Embryonic facial prominence (tissue), 1 donor: ENCODE measurements around the gene ADAP1.

Experiments used
- DNase-seq: peaks from one replicate; pipeline ENCODE4 v3.0.0-alpha.2; 2016; ENCODE audit errors: extremely low spot score

The ADAP1 gene

GRCh38 chr7:895451-896052 is 58.9 kb downstream of the ADAP1 start:
- DNase-seq = no peak

DNA sequence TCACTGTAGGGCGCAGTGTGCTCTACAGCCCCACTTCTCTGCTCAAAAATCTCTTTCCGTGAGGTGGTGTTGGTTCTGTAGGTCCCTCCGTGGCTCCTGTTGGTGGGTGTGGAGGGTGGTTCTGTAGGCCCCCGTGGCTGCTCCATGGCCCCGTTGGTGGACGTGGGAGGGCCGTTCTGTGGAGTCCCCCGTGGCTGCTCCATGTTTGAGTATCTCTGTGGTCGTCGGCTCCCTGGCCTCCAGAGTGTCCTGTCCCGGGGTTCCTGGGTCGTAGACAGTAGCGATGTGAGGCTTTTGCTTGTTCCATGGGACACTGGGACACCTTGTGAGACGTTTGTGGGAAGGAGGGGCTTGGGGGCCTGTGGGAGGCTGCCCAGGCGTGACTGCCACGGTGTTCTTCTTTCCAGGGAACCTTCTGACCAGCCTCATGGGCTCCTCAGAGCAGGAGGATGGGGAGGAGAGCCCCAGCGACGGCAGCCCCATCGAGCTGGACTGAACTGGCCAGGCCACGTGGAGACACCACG is 59.5 kb downstream of the ADAP1 start:
- DNase-seq = no peak

- no peak for DNase-seq
These were observed 60.2 kb downstream of the ADAP1 start for GRCh38 chr7:894164-894867.

GRCh38 chr7:893686-894085 is 60.8 kb downstream of the ADAP1 start:
- no peak for DNase-seq

DNA sequence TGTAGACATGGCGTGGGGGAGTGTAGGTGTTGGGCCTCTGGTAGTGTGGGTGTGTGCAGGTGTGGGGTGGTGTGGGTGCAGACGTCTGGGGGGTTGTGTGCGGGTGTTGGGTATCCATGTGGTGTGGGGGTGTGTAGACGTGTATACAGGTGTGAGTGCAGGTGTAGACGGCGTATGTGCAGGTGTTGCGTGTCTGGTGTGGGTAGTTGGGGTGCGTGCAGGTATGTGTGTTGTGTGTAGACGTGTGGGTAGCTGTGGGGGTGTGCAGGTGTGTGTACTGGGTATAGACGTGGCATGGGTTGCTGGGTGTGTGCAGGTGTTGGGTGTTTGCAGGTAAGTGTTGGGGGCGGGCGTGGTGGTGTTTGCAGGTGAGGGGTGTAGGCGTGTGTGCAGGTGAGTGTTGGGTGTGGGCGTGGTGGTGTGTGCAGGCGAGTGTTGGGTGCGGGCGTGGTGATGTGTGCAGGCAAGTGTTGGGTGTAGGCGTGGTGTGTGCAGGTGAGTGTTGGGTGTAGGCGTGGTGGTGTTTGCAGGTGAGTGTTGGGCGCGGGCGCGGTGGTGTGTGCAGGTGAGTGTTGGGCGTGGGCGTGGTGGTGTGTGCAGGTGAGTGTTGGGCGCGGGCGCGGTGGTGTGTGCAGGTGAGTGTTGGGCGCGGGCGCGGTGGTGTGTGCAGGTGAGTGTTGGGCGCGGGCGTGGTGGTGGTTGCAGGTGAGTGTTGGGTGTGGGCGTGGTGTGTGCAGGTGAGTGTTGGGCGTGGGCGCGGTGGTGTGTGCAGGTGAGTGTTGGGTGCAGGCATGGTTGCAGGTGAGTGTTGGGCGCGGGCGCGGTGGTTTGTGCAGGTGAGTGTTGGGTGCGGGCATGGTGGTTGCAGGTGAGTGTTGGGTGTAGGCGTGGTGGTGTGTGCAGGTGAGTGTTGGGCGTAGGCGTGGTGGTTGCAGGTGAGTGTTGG is 61.6 kb downstream of the ADAP1 start:
- DNase-seq = no peak

DNA sequence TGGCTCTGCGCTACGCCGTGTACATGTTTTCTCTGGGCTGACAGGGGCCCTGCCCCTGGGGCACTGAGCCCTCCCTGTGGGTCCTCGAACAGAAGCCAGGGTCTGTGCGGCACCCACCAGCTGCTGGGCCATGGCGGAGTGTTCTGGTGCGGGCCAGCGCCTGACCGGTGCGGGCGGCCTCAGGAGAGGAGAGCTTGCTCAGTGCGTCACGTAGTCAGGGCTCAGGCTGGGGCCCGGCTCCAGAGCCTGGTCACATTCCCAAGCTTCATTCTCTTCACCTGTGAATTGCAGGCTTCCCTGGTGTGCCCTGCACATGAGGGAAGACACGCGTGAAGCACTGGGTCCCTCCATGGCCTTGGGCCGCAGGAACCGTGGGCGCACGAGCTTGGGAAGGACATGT is 62.7 kb downstream of the ADAP1 start:
- no peak for DNase-seq

GRCh38 chr7:891291-891690 is 63.2 kb downstream of the ADAP1 start:
- DNase-seq = no peak

DNA sequence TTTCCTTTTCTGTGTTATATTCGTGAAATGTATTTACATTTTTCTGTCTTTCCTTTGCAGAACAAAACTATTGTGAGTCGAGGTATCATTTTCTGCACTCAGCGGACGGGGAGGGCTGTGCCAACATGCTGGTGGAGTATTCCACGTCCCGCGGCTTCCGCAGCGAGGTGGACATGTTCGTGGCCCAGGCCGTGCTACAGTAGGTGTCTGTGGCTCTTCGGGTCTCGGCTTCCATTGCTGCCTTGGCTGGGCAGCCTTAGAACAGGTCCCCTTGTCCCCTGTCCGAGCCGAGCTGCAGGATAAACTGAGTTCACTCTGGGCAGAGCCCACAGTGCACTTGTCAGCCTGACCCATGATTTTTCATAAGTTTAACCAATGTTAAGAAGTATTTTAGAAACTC is 63.6 kb downstream of the ADAP1 start:
- DNase-seq = no peak

- DNase-seq = no peak
These were observed 65.1 kb downstream of the ADAP1 start for GRCh38 chr7:889391-889790.

DNA sequence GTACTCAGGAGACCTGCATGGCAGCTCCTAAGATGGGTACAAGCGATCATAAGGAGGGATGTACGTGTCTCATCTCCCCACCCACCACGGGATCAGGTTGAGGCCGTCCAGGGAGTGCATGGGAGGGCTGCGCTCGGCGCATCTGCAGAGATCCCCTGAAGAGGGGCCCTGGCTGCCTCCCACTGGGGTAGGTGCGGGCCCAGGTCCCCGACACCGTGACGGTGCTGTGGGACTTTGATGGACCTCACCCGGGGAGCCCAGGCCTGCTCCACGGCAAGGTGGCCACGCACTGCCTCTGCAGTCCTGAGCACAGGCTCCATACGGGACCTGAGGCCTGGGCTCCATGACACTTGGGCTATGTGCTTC is 65.5 kb downstream of the ADAP1 start:
- DNase-seq = no peak

GRCh38 chr7:888081-889024 is 66.1 kb downstream of the ADAP1 start:
- DNase-seq = no peak

DNA sequence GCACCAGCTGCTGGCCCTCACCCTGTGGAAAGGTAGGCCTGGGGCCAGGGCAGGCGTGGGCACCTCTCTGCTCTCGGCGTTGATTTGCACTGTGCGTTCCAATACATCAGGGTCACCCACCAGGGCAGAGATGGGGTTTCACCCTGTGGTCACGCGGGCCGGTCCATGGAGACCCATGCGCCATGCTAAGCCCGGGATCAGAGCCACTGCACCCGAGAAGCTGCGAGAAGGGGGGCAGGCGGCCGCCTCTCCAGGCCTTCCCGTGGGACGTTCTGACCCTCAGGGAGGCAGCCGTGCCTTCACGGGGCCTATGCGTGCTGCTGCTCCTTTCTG is 67.0 kb downstream of the ADAP1 start:
- DNase-seq = no peak

- no peak for DNase-seq
These were observed 67.6 kb downstream of the ADAP1 start for GRCh38 chr7:886626-887487.

DNA sequence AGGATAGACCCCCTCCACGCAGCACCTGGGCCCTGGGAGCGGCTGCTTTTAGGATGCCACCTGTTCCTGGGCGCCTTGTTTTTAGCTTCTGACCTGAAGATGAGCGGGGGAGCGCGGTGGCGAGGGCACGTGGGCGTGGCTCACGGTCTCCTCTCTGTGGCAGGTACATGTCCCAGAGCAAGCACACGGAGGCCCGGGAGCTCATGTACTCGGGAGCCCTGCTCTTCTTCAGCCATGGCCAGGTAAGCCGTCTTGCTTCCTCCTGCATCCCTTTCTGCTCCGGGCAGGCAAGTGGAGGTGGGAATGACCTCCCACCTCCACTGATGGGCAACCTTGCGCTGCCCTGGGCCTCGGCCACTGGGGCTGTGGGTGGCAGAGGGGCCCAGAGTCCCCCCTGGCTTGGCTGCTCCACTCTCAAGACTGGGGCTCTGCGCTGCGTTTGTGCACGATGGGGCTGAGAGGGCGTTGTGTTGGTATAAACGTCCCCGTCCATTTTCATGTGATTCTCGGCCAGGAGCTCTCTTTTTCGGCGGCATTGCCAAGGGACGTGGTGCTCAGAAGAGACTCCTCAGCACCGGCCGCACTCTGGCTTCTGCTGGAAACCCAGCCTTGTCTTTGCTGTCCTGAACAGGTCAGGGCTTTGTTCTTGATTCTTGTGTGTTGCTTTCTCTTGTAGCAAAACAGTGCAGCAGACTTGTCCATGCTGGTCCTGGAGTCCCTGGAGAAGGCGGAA is 68.4 kb downstream of the ADAP1 start:
- no peak for DNase-seq

GRCh38 chr7:885261-885892 is 69.1 kb downstream of the ADAP1 start:
- no peak for DNase-seq

GRCh38 chr7:884191-885003 is 70.1 kb downstream of the ADAP1 start:
- DNase-seq = no peak

DNA sequence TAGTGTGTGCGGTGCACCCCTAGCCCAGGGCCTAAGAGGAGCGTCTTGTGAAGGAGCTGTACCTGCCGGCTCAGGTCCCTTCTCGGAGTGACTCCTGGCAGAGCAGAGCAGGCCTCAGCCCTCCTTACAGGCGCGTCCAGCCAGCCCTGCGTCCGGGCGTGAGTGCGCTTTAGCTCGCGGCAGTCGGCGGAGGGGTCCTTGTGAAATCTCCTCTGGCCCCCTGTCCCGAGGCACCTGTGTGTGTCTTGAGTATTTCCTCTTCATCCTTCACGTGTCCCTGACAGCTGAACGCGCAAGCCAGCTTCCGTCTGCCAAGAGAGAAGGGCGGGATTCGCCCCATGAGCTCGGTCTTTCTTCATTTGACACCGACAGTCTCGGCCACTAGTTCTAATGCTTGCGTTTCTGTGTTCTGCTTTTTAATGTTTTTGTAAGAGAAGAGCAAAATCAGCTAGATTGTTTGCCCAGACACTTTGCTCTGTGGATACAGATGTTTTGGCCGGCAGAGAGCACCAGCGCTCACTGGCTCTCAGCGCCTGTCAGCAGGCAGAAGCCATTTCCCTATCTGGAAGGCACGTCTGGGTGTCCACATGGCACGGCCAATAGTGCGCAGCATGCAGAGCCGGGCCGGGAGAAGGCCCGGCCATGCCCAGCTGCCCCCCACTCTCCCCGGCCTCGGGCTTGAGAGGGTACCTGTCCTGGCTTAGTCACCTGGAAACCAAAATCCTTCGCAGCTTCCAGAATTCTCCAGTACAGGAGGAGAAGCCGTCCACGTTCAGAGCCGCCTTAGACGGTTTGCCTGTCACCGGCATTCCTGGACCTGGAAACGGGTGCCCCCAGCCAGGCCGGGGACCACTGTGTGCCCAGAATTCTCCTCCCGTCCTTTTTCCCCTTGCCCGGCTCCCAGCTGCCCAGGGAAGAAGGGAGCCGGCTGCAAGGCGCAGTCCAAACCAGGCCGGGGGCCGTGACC is 71.1 kb downstream of the ADAP1 start:
- no peak for DNase-seq
